Stimulated activated CD8-positive, alpha-beta memory T cell treated with anti-CD3 and anti-CD28 coated beads, Interleukin-12 subunit alpha, Interleukin-12 subunit beta, amount 100 ng/mL, for 1 hour (primary cell): ENCODE measurements around the gene ZC3H15.
"Not testable (repeated sequence)": the region's sequence is repeated elsewhere in the genome, so short reads cannot be mapped to it uniquely, and the experiment has no call there.

Experiments used
- DNase-seq: peaks from one replicate; pipeline ENCODE4 v3.0.0-alpha.2; 2020; ENCODE audit warnings: low read depth

ZC3H15 gene

GRCh38 chr2:186485871-186486650 lies at the start of gene ZC3H15:
Gene ZC3H15 (plus strand): TSS chr2:186486260. CDS start chr2:186486383, 123 bp downstream.
- DNase-seq = peak; percentile 95

DNA sequence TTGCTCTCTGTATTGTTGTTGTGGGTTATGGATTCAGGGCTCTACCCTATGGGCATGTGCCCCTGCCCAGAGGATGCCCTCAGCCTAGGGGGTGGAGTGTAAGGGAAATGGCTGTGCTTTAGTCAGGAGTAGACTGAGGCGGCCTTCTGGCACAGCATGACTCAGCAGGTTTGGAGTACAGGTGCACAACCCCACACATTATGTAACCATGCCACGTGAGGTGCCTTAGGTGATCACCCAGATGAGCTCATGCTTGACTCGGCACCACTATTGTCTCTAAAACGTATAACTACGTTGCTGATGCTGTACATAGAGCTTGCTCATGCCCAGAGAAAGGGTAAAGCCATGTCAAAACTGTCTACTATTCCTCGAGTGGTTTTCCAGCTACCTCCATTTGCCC lies 48.3 kb upstream of the ZC3H15 start:
- DNase-seq = no peak

- not testable (repeated sequence) for DNase-seq
Measured at GRCh38 chr2:186439673-186440095, 46.4 kb upstream of the ZC3H15 start.

GRCh38 chr2:186440506-186440905 lies 45.6 kb upstream of the ZC3H15 start:
- no peak for DNase-seq

GRCh38 chr2:186442885-186443284 lies 43.2 kb upstream of the ZC3H15 start:
- DNase-seq = no peak

- DNase-seq = no peak
Measured at GRCh38 chr2:186443851-186444250, 42.2 kb upstream of the ZC3H15 start.

- no peak for DNase-seq
Measured at GRCh38 chr2:186445506-186445905, 40.6 kb upstream of the ZC3H15 start.

DNA sequence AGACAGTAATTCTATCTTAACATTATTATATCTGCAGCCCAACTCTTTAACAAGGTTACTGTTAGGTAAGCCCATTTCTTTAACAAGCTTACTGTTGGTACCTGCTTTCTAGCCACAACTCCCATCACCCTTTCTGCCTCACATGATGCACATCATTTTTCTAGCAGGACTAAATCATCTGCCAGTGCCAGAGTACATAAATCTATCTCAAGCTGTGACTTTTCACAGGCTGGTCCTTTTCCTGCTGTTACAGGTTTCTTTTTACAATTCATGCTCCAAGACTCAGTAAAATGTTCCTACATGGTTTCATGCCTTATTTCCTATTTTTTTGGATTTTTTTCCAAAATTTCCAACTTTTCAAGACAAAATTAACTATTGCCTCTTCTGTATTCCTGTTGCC lies 30.4 kb upstream of the ZC3H15 start:
- no peak for DNase-seq

DNA sequence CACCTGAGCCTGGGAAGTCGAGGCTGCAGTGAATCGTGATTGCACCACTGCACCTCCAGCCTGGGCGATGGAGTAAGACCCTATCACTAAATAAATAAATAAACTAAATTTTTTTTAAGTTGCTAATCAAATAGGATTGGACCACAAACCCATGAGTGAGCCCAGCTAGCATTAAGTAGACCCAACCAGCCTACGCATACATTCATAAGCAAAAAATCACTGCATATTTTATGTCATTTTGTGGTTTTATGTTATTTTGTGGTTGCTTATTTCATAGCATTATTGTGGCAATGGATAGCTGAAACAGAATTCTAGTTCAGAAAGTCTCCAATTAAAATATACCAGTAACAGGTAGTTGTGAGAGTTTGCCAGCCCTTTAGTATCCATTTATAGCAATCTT lies 29.1 kb upstream of the ZC3H15 start:
- no peak for DNase-seq

GRCh38 chr2:186457908-186458307 lies 28.2 kb upstream of the ZC3H15 start:
- DNase-seq = no peak

DNA sequence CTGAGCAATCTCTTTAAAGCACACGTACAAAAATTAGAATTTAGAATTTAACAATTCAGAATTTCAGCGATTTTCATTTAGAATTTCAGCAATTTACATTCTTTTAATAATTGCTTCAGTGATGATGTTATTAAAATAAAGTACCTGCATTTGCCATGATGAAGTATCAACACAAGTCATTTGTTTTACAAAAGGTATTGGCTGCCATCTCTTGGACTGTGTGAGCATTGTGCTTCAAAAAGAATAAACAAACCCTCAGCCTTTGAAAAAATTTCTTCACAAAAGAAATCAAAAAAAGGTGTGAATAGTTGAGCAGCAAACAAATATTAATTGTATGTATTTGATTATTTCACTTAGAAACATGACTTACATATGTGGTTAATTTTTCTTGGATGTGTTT lies 27.1 kb upstream of the ZC3H15 start:
- no peak for DNase-seq

- no peak for DNase-seq
Measured at GRCh38 chr2:186460465-186460864, 25.6 kb upstream of the ZC3H15 start.

DNA sequence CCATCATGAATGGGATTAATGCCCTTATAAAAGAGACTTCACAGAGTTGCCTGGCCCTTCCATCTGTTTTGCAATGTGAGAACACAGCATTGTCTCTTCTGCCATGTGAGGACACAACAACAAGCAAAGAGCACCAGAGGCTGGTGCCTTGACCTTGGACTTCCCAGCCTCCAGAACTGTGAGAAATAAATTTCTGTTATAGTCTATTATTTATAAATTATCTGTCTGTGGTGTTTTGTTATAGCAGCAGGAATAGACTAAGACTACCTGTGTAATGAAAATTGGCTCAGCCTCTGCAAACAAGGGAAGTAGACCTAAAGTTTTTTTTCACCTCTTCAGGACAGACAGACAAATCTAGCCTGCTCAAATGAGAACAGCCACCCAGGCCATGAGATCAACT lies 19.3 kb upstream of the ZC3H15 start:
- DNase-seq = no peak

GRCh38 chr2:186467421-186467820 lies 18.6 kb upstream of the ZC3H15 start:
- DNase-seq = no peak

- not testable (repeated sequence) for DNase-seq
Measured at GRCh38 chr2:186472722-186473493, 13.2 kb upstream of the ZC3H15 start.

- DNase-seq = not testable (repeated sequence)
Measured at GRCh38 chr2:186474239-186474638, 11.8 kb upstream of the ZC3H15 start.

DNA sequence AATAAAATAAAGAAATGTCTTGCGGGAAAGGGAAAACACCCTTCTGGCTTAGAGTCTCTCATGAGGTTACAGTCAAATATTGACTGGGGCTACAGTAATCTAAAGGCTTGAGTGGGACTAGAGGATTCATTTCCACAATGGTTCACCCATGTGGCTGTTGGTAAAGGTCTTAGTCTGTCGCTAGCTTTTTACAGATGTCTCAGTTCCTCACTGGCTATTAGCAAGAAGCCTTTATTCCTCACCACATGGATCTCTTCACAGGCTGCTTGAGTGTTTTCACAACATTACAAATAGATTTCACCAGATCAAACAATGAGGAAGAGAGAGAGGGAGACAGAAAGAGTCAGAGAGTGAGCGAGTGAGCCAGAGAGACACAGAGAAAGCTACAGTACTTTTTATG lies 8.3 kb upstream of the ZC3H15 start:
- no peak for DNase-seq

- no peak for DNase-seq
Measured at GRCh38 chr2:186480991-186481390, 5.1 kb upstream of the ZC3H15 start.

DNA sequence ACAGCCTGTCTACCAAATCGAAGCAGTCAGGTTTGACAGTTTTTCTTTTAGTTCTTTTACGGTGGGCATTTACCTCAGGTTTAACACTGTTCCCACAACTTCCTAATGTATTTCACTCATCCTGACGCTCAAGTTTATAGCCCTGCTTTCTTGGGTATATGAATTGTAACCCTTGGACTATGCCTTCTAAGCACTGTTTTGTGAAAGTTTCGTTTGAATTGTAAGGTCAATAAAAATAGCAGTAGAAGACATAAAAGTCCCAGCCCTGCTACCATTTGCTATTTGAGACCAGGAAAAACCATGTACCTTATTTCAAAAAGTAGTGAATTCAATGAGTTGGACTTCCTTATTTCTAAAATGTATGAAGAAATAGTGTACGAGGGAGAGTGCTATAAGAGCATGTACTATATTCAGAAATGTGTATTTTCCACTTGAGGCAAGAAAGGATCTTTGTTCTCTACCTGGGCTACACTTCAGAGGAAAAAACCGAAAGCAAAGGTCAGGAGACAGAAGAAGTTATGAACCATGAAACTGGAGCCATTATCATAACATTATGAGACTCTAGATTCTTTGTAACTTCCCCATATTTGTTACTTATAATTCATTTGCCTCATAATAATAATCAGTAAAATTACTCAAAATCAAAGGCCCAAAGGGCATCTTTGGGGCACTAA lies 1.9 kb upstream of the ZC3H15 start:
- DNase-seq = no peak

- DNase-seq = no peak
Measured at GRCh38 chr2:186485576-186485870, 537 bp upstream of the ZC3H15 start.

- DNase-seq = no peak
Measured at GRCh38 chr2:186486651-186487647, 889 bp downstream of the ZC3H15 start.
